ENCODE data around the gene DMRT3.

DMRT3 gene, protein sequence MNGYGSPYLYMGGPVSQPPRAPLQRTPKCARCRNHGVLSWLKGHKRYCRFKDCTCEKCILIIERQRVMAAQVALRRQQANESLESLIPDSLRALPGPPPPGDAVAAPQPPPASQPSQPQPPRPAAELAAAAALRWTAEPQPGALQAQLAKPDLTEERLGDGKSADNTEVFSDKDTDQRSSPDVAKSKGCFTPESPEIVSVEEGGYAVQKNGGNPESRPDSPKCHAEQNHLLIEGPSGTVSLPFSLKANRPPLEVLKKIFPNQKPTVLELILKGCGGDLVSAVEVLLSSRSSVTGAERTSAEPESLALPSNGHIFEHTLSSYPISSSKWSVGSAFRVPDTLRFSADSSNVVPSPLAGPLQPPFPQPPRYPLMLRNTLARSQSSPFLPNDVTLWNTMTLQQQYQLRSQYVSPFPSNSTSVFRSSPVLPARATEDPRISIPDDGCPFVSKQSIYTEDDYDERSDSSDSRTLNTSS
- total RNA-seq, result 0 to 0.18 (median 0.04) reads per million in 4 experiments

DNA sequence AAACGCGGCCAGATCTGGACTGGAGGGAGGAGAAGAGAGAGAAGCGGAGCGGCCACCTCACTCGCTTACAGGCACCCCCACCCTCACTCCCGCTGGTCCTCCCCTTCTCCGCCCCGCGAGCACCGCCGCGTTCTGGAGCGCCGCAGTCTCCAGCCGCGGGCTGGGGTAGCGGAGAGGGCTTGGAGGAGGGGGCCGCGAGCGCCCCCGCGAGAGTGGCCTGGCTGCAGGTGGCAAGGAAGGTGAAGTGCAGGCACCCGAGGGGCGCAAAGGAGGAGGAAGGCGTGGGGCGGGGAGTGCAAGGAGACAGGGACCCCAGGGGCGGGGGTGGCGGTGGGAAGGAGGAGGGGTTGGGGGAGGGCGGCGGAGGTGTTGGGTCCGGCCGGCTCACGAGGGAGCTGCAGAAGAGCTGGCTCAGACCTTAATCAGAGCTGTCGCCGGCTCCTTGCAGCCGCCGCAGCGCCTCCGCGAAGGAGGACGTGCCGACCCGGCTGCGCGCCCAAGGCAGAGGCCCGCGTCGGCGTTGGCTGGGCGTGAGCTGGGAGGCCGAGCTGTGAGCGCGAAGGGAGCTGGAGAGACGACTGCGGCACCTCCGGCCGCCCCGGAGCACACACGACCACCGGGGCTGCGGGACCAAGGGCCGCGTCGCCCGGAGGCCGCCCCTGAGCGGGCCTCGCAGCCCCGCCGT is at the start of gene DMRT3:
DMRT3 (plus strand) TSS at position 398 of the 685 bp plus-strand sequence. CDS start 347 bp downstream, outside the sequence.
- no peak for DNase-seq

DNA sequence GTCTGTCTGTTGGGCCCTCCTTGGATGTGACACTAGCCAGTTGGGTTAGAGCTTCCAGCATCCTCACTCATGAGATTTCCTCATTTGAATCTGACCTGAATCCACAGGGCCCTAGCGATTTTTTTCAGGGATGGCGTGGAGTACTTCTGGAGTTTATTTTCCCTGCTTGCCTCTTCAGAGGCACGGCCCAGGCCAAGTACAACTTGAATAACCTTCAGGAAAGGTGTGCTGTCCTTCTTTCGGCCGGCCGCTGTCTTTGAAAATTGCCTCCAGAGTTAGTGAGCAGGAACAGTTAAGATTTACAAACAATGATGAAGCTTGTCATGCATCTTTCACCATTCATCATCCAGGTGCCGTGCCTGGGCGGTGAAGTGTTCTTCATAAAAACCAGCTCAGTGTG is 49.5 kb upstream of the DMRT3 start:
- no peak for DNase-seq

DNA sequence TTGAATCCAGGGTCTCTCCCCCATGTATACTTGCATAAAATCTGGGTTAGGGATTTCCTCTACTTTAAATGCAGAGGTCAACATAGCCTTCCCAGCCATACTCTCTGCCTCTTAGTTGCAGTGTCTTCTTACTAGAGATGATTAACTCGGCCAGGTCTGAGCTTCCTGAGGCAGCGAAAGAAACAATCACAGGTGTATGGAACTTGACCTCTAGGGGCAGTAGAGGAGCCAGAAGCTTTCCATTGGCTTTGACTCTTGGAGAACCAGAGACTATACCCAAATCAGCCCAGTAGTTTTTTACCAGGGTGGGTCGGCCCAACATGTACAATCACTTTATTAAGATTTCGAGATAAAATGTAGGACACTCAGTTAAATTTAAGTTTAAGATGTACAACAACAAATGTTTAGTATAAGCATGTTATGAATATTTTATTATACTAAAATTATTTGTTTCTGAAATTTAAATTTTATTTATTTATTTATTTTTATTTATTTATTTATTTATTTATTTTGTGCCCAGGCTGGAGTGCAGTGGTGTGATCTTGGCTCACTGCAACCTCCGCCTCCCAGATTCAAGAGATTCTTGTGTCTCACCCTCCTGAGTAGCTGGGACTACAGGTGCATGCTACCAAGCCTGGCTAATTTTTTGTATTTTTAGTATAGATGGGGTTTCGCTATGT is 48.0 kb upstream of the DMRT3 start:
- no peak for DNase-seq

DNA sequence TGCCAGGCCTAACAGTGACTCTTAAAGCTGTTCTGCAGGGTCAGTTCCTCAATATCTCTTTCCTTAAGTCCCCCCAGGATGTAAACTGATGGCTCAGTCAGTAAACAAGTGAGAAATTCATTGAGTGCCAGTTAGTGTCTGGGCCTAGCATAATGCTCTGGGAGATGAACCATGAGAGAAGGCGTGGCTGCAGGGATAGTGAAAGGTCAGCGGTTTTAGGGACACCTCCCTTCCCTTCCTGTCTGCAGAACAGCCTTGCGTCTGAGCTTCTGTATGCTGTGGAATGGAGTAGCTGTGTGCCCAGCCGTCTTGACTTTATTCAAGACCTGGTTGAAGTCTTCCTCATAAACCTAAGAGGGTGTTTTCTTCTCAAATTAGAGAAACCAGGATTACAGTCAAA is 46.7 kb upstream of the DMRT3 start:
- no peak for DNase-seq

DNA sequence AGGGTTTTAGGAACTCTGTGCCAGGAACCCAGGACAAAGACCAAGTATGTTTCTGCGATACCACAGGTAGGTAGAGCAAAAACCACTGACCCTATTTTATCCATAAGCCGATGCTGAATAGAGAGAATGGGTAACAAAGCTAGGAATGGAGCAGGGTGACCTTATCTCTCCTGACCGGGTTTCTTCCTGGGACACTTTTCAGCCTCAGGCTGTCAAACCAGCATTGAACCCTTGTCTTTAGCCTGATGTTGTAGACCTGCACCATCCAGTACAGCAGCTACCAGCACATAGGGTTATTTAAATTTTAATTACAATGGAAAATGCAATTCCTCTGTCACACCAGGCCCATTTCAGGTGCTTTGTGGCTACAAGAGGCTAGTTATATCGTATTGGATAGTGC is 43.1 kb upstream of the DMRT3 start:
- no peak for DNase-seq

DNA sequence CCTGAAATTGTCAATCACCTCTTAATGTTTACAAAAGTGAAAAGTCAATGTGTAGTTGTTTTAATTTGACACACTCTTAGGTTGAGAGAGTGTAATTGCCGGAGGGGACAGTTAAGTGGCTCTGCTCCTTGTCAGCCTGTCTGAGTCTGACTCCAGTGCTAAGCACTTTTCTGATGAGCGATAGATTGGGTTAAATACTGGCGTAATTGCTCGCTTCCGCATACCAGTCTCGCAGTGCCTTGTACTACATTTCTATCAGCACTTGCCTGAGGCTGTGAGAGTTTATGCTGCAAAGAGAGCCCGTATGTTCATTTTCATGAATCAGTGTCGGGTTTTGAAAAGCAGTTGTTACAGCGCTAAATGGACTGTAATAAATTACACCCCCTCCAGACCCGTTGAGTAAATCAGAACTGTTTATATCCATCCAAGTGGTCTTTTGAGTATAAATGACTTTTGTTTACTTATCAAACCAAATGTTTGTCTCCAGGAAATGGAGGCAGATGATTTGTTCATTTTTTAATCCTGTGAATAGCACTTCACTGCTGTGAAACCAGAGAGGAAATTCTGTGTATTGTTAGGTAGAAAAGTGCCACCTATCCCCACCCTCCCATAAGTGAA is 41.0 kb upstream of the DMRT3 start:
- no peak for DNase-seq

DNA sequence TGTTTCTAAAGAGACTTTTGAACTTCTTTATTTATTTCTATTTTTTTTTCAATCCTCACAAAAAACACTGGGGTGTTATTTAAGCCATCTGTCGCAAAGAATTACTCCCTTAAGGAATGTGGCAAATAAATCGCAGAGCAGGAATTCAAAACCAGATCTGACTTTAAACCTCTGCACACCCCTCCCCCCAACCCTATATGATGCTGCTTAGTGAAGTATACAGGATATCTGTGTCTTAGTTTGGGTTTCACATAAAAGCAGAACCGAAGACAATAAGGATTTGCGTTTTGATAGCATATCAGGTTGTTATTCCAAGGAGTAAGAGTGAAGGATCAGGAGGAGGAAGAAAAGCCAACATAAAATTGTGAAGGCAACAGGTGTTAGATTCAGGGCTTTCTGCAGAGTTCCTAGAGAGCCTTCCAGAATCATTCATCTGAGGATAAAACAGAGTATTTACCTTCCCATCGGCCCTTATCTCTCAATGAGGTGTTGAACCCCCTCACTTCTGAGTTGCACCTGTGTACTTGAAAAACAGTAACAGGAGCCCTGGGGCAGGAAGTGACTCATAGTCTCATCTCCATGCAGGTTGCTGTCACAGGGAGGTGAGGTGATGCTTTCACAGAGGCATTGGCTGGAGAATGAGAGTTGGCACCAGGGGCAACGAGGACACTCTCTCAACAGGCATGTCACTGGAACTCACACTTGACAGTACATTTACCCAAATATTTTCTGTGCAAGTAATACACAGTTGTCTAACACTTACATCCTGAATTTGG is 33.5 kb upstream of the DMRT3 start:
- DNase-seq, result no peak

DNA sequence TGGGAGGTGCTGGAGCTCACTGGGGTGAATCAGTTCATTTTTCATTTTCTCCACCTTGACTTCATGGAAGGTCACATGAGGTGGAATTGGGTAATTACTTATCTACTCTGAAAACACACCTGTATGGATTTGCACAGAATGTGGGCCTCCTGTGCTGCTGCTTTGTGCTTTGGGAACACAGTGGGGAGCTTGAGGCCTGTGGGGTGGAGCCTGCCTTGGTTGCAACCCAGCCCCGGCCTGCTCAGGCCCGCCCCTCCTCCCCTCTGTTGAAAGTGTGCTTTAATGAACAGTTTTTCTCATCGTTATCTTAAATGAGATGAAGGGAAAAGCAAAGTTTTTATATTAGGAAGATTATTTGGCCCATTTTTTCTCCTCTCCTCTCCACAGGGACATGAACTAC is 28.5 kb upstream of the DMRT3 start:
- DNase-seq, result no peak

DNA sequence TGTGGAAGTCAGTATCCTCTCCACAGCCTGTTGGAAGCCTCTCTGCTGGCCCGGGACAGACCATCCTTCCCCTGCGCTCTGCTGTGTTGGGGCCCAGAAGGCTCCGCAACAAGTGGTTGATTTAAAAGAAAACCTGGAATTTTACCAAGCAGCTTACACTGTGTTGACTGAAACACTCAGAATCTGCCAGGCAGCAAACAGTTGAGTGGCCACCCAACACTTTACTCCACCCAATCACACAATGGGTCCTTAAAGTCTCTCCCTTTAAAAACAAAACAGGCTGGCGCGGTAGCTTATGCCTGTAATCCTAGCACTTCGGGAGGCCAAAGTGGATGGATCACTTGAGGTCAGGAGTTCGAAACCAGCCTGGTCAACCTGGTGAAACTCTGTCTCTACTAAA is 28.0 kb upstream of the DMRT3 start:
- no peak for DNase-seq

DNA sequence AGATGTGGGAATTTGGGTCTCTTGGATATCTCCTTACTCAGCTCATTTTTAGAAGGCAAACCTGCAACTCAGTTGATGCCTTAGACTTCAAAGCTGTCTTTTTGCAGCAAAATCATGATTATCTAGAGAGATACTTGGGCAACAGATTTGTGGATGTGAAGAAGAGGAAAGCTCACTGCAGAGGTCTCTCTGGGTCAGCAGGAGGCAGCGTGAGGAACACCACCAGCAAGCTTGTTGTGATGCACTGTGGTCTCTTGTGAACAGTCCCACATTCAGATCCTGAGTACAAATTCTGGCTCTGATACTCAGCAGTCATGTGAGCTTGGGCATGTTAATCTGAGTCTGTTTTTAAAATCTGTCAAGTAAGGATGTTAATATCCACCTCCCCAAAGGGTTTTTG is 26.3 kb upstream of the DMRT3 start:
- no peak for DNase-seq

DNA sequence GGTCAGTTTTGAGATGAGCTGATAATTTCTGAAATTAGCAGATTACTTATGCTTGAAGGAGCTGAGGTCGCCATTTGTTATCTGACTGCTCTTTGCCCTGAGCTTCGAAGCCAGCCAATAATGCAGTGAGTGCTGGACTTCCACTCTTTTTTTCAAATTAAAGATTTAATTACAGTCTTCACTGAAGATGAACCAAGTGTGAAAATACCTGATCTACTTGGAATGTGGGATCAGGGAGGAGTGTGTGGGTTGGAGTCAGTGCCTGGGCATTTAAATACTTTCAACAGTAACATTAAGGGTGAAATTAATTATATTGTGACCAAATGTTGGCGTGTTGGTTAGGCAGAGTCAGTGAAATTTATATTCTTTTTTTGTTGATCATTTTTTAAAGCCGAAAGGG is 23.9 kb upstream of the DMRT3 start:
- no peak for DNase-seq

DNA sequence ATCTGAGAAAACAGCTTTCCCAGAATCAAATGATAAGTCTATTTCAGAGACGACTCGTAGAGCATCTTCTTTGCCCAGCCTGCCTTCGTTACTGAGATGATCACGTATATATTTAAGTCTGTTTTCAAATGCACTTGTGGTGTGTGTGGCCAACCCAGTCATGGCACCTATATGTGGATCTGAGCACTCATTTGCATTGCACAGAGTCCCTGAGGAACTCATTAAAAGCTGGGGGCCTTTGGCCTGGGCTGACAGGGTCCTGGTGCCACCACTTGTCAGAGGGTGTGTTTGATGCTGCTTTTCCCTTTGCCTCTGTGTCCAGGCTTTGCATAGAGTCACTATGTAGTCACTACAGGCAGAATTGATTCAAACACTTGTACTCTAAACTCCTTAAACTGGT is 17.4 kb upstream of the DMRT3 start:
- DNase-seq, result no peak

DNA sequence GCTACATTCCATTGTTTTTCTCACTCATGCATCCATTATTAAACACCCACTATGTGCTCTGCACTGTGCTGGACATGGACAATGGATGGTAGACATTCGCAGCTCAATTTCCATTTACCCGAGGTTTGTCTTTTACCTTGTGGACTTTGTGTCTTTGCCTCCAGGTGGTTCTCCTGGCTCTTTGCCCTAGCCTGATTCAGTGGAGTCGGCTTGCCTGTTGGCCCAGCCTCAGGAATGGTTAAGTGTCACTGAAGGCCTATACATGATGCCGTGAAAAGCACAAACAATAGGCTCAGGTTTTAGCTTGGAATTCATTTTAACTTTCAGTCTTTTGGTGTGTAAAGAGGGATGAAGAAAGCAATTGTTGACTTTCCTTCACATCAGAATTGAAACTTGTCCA is 16.5 kb upstream of the DMRT3 start:
- DNase-seq, result no peak

DNA sequence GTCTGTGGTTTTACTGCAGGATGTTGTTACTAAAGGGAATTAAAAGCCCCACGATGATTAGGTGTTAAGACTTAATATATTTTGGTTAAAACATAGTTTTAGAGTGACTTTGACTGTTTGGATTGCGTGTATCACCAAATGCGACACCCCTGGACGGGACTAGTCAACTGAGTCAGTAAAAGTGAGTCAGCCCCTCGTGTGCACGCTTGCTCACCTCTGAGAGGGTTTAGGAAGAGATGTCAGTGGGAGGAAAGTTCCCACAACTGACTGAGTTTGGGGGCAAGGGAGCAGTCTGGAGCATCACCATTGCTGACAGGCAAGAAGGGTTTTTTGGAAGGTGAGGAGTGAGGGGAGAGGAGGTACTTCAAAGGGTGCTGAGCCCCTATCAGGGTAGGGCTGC is 14.4 kb upstream of the DMRT3 start:
- no peak for DNase-seq

DNA sequence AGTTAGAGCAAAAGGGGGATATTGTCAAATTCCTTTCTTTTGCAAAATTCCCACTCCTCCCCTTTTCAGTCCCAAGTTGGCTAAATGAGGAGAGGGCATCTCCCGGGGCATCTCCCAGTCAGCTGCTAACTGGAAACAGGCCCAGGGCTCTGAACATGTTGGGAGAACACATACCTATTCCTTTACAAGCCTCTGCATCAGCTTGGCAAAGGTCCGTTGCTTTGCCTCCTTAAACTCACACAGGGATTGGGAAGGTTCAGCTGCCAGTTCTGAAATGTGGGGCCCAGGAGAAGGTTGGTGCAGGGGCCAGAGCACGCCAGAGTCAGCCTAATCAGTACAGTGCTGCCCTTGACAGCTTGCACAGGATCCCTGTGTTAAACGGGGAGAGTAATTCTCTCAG is 11.0 kb upstream of the DMRT3 start:
- no peak for DNase-seq

DNA sequence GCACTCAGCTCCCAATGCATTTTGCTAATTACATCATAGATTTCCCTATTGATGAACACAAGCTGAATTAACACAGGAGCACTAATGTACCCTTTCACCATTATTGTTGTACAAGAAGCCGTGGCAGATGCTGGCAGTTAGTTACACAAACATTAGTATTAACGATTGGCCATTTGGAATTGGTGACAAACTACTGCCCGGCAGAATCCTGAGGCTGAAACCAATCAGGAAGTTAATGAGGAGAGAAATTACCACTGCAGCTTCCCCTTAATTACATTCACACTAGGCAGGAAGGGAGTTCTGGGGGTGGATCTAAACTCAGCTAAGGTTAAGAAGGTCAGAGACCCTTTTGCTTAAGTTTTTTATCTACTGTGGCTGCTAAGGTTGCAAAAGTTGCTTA is 9.6 kb upstream of the DMRT3 start:
- DNase-seq, result no peak

DNA sequence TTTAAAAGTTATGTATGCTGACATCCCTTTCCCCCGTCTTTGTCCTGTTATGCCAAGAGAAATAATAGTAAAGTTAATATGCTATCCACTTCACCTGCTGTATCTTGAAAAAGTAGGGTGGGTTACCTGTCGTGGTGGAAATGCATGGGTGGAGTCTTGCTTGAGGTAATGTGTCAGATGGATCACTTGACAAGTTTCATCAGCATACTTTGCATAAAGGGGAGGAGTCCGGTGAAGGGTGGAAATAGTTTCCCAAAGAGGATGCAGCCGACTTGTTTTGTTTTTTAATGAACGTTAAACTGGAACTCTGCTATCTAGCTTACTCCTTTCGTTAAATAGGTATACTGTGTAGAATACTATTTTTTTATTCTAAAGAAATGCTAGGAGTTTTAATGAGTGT is 9.0 kb upstream of the DMRT3 start:
- DNase-seq, result no peak

DNA sequence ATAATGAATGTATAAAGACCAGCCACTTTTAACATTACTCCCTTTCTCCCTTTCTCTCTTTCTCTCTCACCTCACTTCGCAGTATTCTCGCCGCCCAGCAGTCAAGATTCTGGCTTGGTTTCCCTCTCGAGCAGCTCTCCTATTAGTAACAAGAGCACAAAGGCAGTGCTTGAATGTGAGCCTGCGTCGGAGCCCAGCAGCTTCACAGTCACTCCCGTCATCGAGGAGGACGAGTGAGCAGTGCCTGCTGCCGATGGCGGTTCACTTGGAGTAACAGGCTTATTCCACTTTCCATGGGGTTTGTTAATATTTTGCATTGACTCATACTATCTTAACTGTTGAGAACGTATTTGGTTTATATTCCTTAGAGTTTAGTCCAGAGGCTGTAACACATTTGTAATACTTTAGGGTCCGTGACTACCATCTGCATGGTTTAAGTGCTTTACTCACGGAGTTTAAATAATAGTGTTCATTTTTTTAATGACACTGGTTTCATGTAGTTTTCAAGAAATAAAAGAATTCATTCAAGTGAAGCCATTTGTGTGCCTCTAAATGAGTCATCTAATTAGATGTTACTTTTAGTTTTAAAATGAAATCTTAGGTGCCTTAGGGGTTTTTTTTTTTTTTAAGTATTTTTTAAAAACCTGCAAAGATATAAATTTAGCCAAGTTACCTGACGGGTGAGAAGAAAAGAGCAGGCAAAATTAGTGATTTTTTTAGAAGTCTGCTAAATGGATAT is 8.4 kb upstream of the DMRT3 start:
- no peak for DNase-seq

DNA sequence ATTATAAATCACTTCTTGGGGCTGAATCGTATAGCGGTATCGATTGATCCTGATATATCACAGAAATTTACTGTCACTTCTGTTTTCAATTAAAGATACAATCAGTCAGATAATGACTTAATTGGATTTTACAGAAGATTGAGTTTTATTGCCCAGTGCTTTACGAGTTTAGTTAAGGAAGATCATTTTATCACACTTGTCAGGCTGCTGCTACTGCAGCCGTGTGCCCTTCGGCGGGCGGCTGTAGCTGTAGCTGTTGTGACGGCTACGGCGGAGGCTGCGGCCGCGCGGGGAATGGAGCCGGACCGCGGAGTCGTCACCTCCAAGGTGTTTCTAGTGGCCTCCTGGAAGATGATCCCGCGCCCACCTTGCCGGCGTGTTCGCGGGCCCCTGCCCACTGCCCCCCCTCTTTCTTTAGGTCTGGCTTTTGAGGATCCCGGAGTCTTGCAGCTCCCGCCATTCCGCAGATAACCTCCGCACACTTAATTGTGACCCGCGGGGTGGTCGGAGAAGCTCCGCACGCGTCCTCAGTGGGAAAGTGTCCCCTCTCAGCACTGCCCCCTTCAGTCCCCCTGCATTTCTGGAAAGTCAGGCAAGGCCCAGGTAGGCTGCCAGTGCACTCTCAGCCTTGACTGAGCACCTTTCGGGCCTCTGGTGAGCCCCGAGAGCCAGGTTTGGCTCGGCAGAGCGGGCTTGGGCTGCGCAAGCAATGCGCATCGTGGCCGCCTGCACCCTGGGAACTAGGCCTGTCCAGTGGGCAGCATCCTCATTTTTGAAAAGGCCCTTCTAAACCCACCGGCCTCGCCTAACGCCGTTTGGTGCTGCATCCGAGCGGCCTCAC is 6.9 kb upstream of the DMRT3 start:
- DNase-seq, result no peak

DNA sequence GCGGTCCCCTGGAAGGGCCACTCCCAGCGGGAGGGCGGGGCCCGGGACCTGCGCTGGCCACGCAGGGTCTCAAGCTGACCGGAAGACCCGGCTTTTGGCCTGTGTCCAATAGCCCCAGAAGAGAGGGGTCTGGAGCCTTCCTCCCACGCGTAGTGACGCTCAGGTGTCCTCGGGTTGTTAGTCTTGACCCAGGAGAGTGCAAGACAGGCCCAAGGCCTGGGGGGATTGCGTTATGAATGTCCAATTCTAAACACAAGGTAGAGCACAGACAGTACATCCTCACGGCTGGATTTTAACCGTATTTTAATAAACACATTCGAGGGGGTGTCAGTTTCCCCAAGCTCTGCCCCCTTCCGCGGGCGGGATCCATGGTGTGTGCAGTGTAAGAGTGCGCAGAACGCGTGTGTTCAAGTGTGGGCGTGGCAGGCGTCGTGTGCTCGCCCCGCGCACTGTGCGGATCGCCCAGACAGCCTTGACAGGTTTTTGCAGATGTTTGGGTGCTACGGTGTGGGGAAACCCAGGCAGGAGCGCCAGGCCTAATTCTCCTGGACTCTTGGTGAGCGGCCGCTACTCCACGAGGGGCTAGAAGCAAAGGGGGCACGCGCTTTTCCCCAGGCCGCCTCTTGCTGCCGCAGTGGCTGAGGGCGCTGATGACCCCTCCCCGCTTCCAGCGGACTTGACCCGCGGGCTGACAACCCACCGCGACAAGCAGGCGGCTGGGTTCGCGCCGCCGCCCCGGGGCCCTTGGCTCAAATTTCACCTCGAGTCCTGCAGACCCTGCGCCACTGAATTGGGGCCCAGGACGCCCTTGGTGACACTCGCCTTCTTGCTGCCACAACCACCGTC is 6.1 kb upstream of the DMRT3 start:
- no peak for DNase-seq
